HepG2 (cell line): Measurements from ENCODE around the gene NCDN. TPM values are rescaled to one million over a fixed set of nuclear protein-coding genes. Genes with fewer than 3 reads are reported as not detected.

Source experiments
- ATAC-seq: fragments of 200-7000 bp; cut with Tn5 transposase; 3 replicates; pipeline ENCODE4 v1.9.1; 2020; ENCODE audit warnings: mild to moderate bottlenecking, moderate library complexity
- BruUV-seq: library from RNA; stranded (reverse); fragments of 400-500 nt; replicated peaks from 2 replicates; lab custom pipeline; 2021; lab: Mats Ljungman, UMichigan
- CTCF ChIA-PET: fragments of 300-600 bp; formaldehyde crosslinking; extraction: SDS; loops from one replicate; lab custom pipeline; 2021; ENCODE audit warnings: low total read pairs, inconsistent platforms, low intra/inter-chr PET ratio; lab: Yijun Ruan, JAX
- POLR2A ChIA-PET: fragments of 350-600 bp; sonication (Branson Sonifier 250); formaldehyde crosslinking; loops from one replicate; lab custom pipeline; 2020; ENCODE audit warnings: antibody characterized with exemption, inconsistent platforms; lab: Yijun Ruan, JAX
- DNase-seq: peaks from one replicate; pipeline ENCODE4 v3.0.0-alpha.2; 2015; ENCODE audit warnings: low spot score
- FAIRE-seq: peaks from 3 replicates; lab custom pipeline; 2011; peaks lifted over from hg19 to GRCh38; lab: Jason Lieb, UNC
- H2AFZ ChIP-seq: one replicate; pipeline ENCODE4 v1.6.1; 2011; ENCODE audit warnings: low read length, inconsistent platforms
- H3K27ac ChIP-seq: fragments of 300-600 bp; 3 replicates; pipeline ENCODE4 v1.8.0; 2011; ENCODE audit warnings: mixed run types, mild to moderate bottlenecking, mixed read lengths, low read length, inconsistent platforms; ENCODE audit not compliant: insufficient read depth; ENCODE audit errors: extremely low read length
- H3K27me3 ChIP-seq, 2 experiments: fragments of 200-600 bp in 1 of 2; 2 replicates in 1 of 2; 3 replicates in 1 of 2; pipeline versions ENCODE4 v1.6.0 to v1.8.0; 2011; ENCODE audit warnings: low read length in 2 of 2, mild to moderate bottlenecking in 2 of 2, moderate library complexity in 2 of 2, inconsistent platforms in 1 of 2; ENCODE audit not compliant: insufficient read depth in 2 of 2, control insufficient read depth in 1 of 2
- H3K36me3 ChIP-seq, 2 experiments: fragments of 200-600 bp in 1 of 2; replicated peaks in 1 of 2; 2 replicates in 1 of 2; 3 replicates in 1 of 2; pipeline versions ENCODE4 v1.5.1 to v1.8.0; 2011; ENCODE audit warnings: low read length in 2 of 2, inconsistent platforms in 1 of 2; ENCODE audit not compliant: insufficient read depth in 2 of 2, control insufficient read depth in 1 of 2
- H3K4me1 ChIP-seq: 2 replicates; pipeline ENCODE4 v1.5.1; 2012; ENCODE audit warnings: low read length, inconsistent platforms; ENCODE audit not compliant: insufficient read depth
- H3K4me2 ChIP-seq: 2 replicates; pipeline ENCODE4 v1.6.0; 2011; ENCODE audit warnings: low read depth, low read length, inconsistent platforms
- H3K4me3 ChIP-seq, 3 experiments: fragments of 200-600 bp in 1 of 3; sonication (generic), shearing (Covaris generic) in 1 of 3; replicated peaks in 1 of 3; 2 replicates each; pipeline ENCODE4 v1.5.1; 2011 to 2016; ENCODE audit warnings: low read length in 3 of 3, inconsistent platforms in 2 of 3, low read depth in 2 of 3, mild to moderate bottlenecking in 2 of 3, control low read depth in 1 of 3, mixed read lengths in 1 of 3; ENCODE audit not compliant: insufficient read depth in 1 of 3
- H3K79me2 ChIP-seq: one replicate; pipeline ENCODE4 v1.6.1; 2011; ENCODE audit warnings: low read length, inconsistent platforms; ENCODE audit not compliant: insufficient read depth
- H3K9ac ChIP-seq: 2 replicates; pipeline ENCODE4 v1.6.0; 2011; ENCODE audit warnings: mild to moderate bottlenecking, low read depth, low read length, inconsistent platforms; ENCODE audit not compliant: insufficient read depth
- H3K9me3 ChIP-seq: 2 replicates; pipeline ENCODE4 v1.5.1; 2012; ENCODE audit warnings: mild to moderate bottlenecking, low read length
- H4K20me1 ChIP-seq: 2 replicates; pipeline ENCODE4 v1.6.0; 2011; ENCODE audit warnings: inconsistent platforms, mild to moderate bottlenecking, low read length, moderate library complexity; ENCODE audit not compliant: insufficient read depth
- KMT2A ChIP-seq: sonication (generic); formaldehyde crosslinking; IDR thresholded peaks from 2 replicates; pipeline ENCODE4 v1.4.0; 2020; ENCODE audit warnings: missing genetic modification reagents
- MLLT10 ChIP-seq: sonication (generic); formaldehyde crosslinking; IDR thresholded peaks from 2 replicates; pipeline ENCODE4 v1.4.0; 2020; ENCODE audit warnings: missing genetic modification reagents
- NONO ChIP-seq, 2 experiments: fragments of 450-650 bp in 1 of 2; sonication (generic) in 1 of 2; formaldehyde crosslinking in 1 of 2; IDR thresholded peaks in 1 of 2; conservative IDR thresholded peaks in 1 of 2; 2 replicates each; pipeline versions ENCODE4 v1.6.1 to v1.8.0; 2017 to 2022; ENCODE audit warnings: mild to moderate bottlenecking in 1 of 2, missing genetic modification reagents in 1 of 2, moderate library complexity in 1 of 2
- PAWR ChIP-seq: sonication (generic); formaldehyde crosslinking; IDR thresholded peaks from 2 replicates; pipeline ENCODE4 v1.4.0; 2020; ENCODE audit warnings: missing genetic modification reagents, mild to moderate bottlenecking, borderline replicate concordance
- POLR2G ChIP-seq: fragments of 200-400 bp; formaldehyde crosslinking; IDR thresholded peaks from 2 replicates; pipeline ENCODE4 v1.6.1; 2018; ENCODE audit warnings: mild to moderate bottlenecking, low read depth, low read length, moderate library complexity
- TARDBP ChIP-seq: sonication (generic); formaldehyde crosslinking; IDR thresholded peaks from 2 replicates; pipeline ENCODE4 v1.8.0; 2022; ENCODE audit warnings: mild to moderate bottlenecking, missing genetic modification reagents
- ZNF180 ChIP-seq: sonication (generic); formaldehyde crosslinking; IDR thresholded peaks from 2 replicates; pipeline ENCODE4 v1.4.0; 2020; ENCODE audit warnings: low read depth, missing genetic modification reagents, borderline replicate concordance
- ZNF562 ChIP-seq: sonication (generic); formaldehyde crosslinking; IDR thresholded peaks from 2 replicates; pipeline ENCODE4 v1.8.0; 2022; ENCODE audit warnings: missing genetic modification reagents, borderline replicate concordance
- ZNF572 ChIP-seq: sonication (generic); formaldehyde crosslinking; IDR thresholded peaks from 2 replicates; pipeline ENCODE4 v1.5.1; 2020; ENCODE audit warnings: mild to moderate bottlenecking, missing genetic modification reagents
- ZNF816 ChIP-seq: sonication (generic); formaldehyde crosslinking; IDR thresholded peaks from 2 replicates; pipeline ENCODE4 v1.8.0; 2022; ENCODE audit warnings: missing genetic modification reagents, mild to moderate bottlenecking, borderline replicate concordance
- ZNF850 ChIP-seq: sonication (generic); formaldehyde crosslinking; conservative IDR thresholded peaks from 2 replicates; pipeline ENCODE4 v1.9.0; 2021; ENCODE audit warnings: mild to moderate bottlenecking, missing genetic modification reagents
- WGBS: methylation state at CpG from one replicate; pipeline ENCODE4 v1.1.6; 2017; ENCODE audit warnings: low lambda C conversion rate; 5-methylcytosine and 5-hydroxymethylcytosine counted together
- in situ Hi-C: cut with HindIII; loops from 2 replicates; pipeline ENCODE4 v1.10.0; 2017; ENCODE audit warnings: low pct_unique_long_range_greater_than_20kb; ENCODE audit not compliant: extremely low pct_ligation_motif_present
- intact Hi-C: fragments of 100-400 bp; cut with micrococcal nuclease; formaldehyde crosslinking; loops from one replicate; pipeline ENCODE4 v1.10.0; 2022; ENCODE audit not compliant: unreplicated experiment
- polyA plus RNA-seq, 8 experiments: library from polyadenylated mRNA; depleted of rRNA in 3 of 8; stranded (reverse) in 7 of 8; unstranded in 1 of 8; fragments of >200 nt; fragmentation: Illumina TruSeq in 4 of 8; extraction: Trizol in 4 of 8; gene quantifications; 2 replicates each; pipeline versions ENCODE4 v1.2.1 to v1.2.3, GENCODE V29; 2011 to 2016; ENCODE audit warnings: low read depth in 4 of 8, missing spikeins in 1 of 8, mixed read lengths in 1 of 8; ENCODE audit not compliant: insufficient read depth in 1 of 8
- total RNA-seq, 5 experiments: library from RNA; depleted of rRNA; stranded (reverse); fragments of >200 nt; fragmentation: Illumina TruSeq; extraction: Trizol; gene quantifications; 2 replicates each; pipeline ENCODE4 v1.2.3, GENCODE V29; 2016; ENCODE audit warnings: low read depth in 1 of 5
- TF ChIP-seq, protein P1 (sequence below): sonication (generic); formaldehyde crosslinking; IDR thresholded peaks from 2 replicates; pipeline ENCODE4 v1.8.1; 2023; ENCODE audit warnings: mild to moderate bottlenecking, missing genetic modification reagents
- TF ChIP-seq, protein P2 (sequence below): sonication (generic); formaldehyde crosslinking; IDR thresholded peaks from 2 replicates; pipeline ENCODE4 v1.5.0; 2020; ENCODE audit warnings: mild to moderate bottlenecking, missing genetic modification reagents
- TF ChIP-seq, protein P3 (sequence below): sonication (generic); formaldehyde crosslinking; IDR thresholded peaks from 2 replicates; pipeline ENCODE4 v1.4.0; 2020; ENCODE audit warnings: missing genetic modification reagents, borderline replicate concordance

The NCDN gene
- total and polyA plus RNA-seq, 2 of the 13 experiments (the other 11 are each of a cell fraction or from before 2014, with no cell fraction given) = 6.6 to 9.3 TPM

DNA sequence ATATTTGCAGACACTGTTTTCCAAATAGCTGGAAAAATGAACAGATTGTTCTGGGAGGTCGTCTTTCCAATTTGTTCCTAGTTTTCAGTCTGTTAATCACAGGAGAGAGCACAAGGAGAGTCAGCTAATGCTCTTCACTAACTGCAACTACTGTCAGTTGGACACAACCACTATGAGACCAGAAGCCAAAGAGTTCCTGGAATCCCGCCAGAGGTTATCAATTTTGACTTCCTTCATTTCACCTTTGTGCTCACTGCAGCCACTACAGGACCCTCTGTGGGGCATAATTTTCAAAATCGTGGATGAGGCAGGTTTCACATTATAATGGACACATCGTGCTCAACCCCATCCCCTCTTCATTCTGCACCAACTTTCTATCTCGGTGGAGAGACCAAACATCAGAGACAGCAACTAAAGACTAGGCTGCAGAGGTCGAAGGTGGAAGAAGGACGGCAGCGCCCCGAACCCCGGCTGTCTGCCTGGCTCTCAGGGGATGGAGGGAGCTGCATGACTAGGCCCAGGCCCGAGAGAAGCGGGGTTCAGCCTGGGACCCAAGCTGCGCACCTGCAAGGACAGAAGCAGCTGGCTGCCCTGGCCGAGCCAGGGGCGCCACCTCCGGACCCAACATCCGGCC, 998 bp upstream of the NCDN start:
- H3K4me1 ChIP-seq = peaks cover 51% of the 10 kb centered on the region
- FAIRE-seq (no peak), DNase-seq (no peak), ATAC-seq (peak; percentile 4)
- CTCF ChIA-PET = no interaction called here
- BruUV-seq = TSS peak; percentile 61
- peak overlapping the region; percentile 98 for H3K27ac ChIP-seq
- POLR2A ChIA-PET = interaction anchor here (0.7 to 2.4 kb wide), 17 partner anchors 8 to 697 kb away, joined by 3 to 25 read pairs (median 4); partner anchors contain the start of genes CLSPN, SFPQ, SMIM12 and TFAP2E
- intact Hi-C loops = no loop called here
- no peaks in the 10 kb centered on the region for H3K9me3 ChIP-seq
- no peaks in the 10 kb centered on the region for H3K27me3 ChIP-seq
- H3K4me3 ChIP-seq = peak overlapping the region; percentile 67 to 84 (median 82)
- peak overlapping the region; percentile 89 for H3K9ac ChIP-seq
- H2AFZ ChIP-seq = no peak overlapping the region
- peak overlapping the region; percentile 80 for H3K4me2 ChIP-seq
- peaks cover 14% of the 10 kb centered on the region for H4K20me1 ChIP-seq
- in situ Hi-C loops = loop anchor here (10.0 kb wide), 1 partner anchor 362 kb away; the partner anchor contains the start of gene SFPQ
- H3K36me3 ChIP-seq = peaks cover 8 to 26% of the 10 kb centered on the region in 2 experiments; a peak in 4 of 5 replicates
- H3K79me2 ChIP-seq = peaks cover 22% of the 10 kb centered on the region
- WGBS = 1% methylated on average over 6 of the region's 17 CpGs
- TF ChIP-seq, protein P1, sequence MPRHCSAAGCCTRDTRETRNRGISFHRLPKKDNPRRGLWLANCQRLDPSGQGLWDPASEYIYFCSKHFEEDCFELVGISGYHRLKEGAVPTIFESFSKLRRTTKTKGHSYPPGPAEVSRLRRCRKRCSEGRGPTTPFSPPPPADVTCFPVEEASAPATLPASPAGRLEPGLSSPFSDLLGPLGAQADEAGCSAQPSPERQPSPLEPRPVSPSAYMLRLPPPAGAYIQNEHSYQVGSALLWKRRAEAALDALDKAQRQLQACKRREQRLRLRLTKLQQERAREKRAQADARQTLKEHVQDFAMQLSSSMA = no peak
- TF ChIP-seq MLLT10 (CRISPR knock-in tag) = no peak
- TF ChIP-seq NONO (IDR thresholded peaks at IDR 0.05) = no peak
- TF ChIP-seq NONO (CRISPR knock-in tag; conservative IDR thresholded peaks at IDR 0.05) = no peak
- no peak for TF ChIP-seq ZNF562
- no peak for TF ChIP-seq TARDBP (CRISPR knock-in tag)
- TF ChIP-seq, protein P2, sequence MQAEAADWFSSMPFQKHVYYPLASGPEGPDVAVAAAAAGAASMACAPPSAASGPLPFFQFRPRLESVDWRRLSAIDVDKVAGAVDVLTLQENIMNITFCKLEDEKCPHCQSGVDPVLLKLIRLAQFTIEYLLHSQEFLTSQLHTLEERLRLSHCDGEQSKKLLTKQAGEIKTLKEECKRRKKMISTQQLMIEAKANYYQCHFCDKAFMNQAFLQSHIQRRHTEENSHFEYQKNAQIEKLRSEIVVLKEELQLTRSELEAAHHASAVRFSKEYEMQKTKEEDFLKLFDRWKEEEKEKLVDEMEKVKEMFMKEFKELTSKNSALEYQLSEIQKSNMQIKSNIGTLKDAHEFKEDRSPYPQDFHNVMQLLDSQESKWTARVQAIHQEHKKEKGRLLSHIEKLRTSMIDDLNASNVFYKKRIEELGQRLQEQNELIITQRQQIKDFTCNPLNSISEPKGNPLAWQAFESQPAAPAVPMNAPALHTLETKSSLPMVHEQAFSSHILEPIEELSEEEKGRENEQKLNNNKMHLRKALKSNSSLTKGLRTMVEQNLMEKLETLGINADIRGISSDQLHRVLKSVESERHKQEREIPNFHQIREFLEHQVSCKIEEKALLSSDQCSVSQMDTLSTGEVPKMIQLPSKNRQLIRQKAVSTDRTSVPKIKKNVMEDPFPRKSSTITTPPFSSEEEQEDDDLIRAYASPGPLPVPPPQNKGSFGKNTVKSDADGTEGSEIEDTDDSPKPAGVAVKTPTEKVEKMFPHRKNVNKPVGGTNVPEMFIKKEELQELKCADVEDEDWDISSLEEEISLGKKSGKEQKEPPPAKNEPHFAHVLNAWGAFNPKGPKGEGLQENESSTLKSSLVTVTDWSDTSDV (CRISPR knock-in tag) = no peak
- no peak for TF ChIP-seq ZNF816
- no peak for TF ChIP-seq ZNF180 (CRISPR knock-in tag)
- TF ChIP-seq POLR2G = peak; percentile 49
- no peak for TF ChIP-seq PAWR (CRISPR knock-in tag)
- TF ChIP-seq KMT2A (CRISPR knock-in tag) = no peak
- TF ChIP-seq ZNF572 = no peak
- TF ChIP-seq, protein P3, sequence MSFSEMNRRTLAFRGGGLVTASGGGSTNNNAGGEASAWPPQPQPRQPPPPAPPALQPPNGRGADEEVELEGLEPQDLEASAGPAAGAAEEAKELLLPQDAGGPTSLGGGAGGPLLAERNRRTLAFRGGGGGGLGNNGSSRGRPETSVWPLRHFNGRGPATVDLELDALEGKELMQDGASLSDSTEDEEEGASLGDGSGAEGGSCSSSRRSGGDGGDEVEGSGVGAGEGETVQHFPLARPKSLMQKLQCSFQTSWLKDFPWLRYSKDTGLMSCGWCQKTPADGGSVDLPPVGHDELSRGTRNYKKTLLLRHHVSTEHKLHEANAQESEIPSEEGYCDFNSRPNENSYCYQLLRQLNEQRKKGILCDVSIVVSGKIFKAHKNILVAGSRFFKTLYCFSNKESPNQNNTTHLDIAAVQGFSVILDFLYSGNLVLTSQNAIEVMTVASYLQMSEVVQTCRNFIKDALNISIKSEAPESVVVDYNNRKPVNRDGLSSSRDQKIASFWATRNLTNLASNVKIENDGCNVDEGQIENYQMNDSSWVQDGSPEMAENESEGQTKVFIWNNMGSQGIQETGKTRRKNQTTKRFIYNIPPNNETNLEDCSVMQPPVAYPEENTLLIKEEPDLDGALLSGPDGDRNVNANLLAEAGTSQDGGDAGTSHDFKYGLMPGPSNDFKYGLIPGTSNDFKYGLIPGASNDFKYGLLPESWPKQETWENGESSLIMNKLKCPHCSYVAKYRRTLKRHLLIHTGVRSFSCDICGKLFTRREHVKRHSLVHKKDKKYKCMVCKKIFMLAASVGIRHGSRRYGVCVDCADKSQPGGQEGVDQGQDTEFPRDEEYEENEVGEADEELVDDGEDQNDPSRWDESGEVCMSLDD (CRISPR knock-in tag) = peak; percentile 20; the same call in 1 of the 2 replicates
- TF ChIP-seq ZNF850 (CRISPR knock-in tag) = no peak
